Inflammatory macrophage treated with lipopolysaccharide for 4 hours (primary cell): ENCODE measurements around the gene SRP14.
"Not testable (repeated sequence)": the region's sequence is repeated elsewhere in the genome, so short reads cannot be mapped to it uniquely, and the experiment has no call there.

ENCODE experiments used
- DNase-seq: peaks from one replicate; pipeline ENCODE4 v3.0.0-alpha.2; 2020

Gene SRP14, protein sequence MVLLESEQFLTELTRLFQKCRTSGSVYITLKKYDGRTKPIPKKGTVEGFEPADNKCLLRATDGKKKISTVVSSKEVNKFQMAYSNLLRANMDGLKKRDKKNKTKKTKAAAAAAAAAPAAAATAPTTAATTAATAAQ

DNA sequence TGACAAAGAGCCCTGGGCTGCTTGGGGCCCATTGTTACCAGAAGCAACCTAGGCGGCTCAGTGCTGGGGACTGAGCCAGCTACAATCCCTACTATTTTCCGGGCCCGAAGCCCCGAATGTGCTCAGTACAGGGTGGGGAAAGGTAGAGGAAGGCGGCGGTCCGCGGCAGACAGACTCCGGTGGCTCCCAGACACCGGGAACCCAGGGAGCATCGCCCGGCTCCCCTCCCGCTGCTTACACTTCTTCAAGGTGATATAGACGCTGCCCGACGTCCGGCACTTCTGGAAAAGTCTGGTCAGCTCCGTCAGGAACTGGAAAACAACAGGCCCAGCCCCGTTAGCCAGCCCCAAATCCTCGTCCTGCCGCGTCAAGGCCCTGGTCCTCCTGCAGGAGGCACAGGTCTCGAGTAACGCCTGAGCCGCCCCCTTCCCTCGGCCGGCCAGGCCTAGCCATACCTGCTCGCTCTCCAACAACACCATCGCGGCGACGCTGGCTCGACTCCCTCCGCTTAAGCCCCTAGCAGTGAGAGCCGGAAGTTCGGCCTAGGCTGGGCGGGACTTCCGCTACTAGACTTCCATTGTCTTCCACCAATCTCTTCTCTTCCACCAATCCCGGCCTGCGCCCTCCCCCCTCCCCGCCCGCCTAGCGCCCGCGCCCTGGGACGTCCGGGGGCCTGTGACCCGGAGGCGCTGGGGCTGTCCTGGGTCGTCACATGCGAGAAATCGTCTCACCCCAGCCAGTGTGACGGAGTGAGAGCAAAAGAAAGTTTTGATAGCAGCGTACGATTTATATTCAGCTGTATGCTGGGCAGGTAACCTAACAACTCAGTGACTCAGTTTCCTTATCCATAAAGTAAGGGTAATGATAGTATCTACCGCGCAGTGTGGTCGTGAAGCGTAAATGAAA, at the start of gene SRP14:
Gene SRP14 (minus strand): TSS at position 544 of the 906 bp plus-strand sequence. CDS start 65 bp downstream, at position 479.
- DNase-seq = peak; percentile 94

DNA sequence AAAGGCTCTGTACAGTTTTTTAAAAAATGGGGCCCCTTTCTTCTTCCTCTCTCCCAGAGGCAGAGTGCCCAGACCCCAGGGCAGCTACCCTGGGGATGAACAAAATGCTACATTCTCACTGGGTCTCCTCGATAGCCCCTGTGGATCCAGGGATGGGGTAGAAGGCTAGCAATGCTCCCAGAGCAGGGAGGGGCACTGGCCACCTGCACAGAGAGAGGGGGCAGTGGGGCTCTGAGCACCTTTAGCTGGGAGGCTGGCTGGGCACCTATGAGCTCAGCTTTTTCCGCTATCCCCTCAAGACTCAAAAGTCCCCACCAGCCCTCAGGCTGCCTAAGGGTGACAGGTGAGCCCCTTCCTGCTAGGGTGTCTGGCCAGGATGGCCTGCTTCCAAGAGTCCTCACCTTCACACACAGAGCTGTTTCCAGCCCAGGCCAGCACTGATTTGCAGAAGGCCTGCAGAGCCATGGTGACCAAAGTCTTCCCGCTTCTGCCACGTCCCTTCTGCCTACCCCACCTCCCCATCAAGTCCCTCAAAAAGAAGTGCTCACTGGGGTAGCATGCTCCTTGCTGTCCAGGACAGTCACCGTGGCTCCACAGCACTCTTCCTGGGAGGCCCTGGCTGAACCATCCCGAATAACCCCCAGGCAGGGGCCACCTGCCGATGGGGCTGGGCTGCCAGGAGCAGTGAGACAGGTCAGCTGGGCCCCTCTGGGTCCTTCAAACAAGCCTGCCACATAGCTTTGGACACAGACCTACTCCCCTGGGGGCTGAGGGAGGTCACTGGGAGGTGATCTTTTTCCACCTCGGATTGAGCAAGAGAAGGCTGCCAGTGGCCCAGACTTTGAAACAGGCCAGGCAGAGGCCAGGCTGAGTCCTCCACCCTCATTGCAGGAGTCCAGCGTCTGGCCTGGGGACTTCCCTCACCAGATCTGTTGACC, 49.3 kb upstream of the SRP14 start:
- DNase-seq = peak; percentile 26

DNA sequence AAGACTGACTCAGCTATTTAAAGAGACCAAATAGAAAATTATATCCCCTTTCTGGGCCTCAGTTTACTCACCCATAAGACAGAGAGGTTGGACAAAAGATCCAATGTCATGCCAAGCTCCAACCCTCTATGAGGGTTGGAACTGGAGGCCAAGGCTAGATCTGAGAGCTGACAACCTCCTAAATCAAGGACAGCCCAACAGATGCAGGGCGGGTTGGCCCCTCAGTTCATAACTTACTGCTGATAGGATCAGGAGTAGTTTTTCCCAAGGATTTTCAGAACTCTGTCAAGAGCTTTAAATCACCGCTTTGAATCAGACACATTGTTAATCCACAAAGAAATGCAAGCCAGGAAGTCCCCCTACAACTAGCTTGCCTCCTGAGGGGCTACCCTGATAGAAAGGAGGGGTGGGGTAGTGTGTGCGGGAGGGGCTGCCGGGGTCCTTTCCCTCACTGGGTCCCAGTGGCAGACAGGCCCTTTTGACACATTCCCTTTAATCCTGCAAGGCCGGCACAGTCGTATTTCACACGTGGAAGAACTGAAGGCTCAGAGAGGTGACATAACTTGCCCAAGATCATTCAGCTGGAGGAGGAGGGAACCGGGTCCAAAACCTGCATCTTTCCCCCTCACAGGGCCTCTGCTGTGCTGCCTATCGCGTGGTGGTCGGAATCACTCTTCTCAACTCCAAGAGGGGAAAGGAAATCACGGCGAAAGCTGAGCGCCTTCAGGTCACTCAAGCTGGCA, 48.3 kb upstream of the SRP14 start:
- no peak for DNase-seq

DNA sequence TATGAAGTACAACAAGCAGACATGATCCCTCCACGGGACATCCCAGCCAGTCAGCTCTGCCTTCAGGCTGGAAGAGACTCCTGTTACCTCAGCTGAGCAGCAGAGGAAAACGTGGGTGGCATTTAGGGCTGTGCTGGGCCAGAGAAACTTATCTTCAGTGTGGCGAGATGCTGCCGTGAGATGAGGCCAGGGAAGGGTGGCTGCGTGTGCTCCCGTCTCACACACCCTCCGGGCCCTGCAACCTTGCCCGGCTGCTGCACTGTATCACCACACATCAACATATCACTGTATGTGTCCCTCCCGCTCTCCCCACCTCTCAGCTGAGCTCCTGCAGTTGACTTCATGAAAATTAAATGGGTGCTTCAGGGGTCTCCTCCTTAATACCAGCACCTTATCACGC, 46.3 kb upstream of the SRP14 start:
- no peak for DNase-seq

DNA sequence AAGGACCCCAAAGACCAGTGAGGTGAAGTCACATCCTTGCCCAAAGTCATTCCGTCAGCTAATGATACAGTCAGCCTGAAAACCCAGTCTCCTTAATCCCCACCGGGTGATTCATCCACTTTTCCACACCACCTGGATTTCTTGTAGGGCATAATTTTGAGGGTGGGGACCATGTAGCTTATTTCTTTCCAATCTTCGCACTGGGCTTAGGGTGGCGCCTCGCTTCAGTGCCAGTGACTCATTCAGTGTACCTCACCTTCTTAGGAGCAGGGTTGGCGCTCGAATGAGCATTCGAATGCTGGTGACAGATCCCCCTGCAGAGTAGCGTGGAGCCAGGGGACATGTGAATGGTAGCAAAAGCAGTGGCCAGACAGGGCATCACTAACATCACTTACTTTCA, 45.7 kb upstream of the SRP14 start:
- no peak for DNase-seq

DNA sequence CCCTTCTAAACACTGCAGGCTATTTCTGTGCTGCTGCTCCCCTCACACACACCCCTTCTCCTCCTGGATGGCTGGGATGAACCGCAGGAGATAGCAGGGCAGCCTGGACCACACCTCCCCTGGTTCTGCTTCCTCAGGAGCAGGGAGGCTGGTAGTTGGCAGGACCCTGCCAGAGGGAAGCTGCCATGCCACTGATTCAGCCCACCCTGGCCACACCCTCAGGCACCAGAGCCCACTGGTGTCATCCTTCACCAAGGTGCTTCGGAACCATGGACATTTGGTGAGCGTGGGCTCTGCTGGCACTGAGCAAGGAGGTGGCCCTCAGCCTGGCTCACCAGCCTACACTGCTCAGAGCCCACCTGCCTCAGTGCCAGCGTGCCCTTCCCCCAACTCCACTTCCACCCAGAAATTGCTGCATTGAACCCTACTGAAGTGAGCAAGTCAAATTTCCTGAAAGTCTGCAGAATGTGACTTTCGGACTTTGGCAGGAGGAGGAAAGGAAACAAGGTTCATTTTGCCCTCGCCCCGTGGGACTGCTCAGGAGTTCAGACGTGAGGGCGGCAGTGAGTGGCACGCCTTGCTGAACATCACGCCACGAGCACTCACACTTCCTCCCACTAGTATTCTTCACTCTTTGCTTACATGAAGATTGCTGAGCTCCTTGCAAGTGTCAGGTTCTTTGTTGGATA, 43.4 kb upstream of the SRP14 start:
- DNase-seq = no peak

DNA sequence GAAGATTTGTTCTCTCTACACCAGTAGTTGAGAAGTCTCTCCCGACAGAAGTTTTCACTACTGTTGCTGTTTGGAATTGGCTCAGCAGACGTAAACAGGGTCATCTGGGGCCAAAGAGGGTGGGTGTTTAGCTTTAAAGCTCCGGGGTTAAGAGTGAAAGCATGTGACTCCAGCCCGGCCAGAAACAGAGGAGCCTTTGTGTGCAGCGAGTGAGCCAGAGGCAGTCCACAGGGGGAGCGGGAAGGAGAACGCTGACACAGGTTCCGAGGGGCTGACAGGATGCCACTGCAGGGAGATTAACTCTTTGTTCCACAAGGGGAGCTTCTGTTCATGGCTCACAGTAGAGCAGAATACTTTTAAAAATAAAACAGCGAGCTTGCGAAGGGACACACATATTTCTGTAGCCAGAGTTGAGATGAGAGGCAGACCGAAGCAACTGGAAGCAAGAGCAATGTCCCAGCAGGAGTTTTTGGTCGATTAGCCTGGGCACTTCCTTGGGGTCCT, 42.8 kb upstream of the SRP14 start:
- DNase-seq = peak; percentile 70

DNA sequence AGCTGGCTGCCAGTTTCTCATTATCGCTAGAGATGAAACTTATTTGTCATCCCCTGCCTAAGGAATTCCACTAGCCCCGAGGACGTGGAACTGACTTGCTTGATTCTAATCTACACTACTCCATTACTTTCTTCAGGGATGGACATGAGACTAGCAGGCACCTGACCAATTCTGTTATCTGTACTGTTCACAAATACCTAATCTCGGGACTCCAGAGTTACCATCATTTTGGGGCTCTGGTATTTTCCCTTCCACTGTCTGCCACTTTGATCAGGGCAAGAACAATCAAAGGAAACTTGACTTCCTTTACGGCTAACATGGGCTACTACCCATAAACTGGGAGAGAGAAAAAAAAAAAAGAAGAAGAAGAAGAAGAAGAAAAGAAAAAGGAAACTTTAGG, 41.9 kb upstream of the SRP14 start:
- DNase-seq = no peak

DNA sequence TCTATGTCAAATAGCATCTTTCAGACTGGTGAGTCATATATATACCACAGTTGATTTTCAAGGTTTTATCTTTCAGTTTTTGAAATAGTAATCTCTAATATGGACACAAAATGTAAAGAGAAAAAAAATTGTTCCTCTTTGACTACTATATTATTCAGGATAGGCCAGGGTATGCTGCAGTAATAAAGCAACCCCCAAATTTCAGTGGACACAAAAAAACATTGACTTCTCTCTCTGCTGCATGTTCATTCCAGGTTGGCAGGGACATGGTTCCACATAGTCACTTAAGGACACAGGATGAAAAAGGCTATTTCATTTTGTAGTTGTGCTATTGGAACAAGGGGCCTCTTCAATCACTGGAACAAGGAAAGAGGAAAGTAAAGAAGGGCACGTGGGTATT, 41.1 kb upstream of the SRP14 start:
- no peak for DNase-seq

DNA sequence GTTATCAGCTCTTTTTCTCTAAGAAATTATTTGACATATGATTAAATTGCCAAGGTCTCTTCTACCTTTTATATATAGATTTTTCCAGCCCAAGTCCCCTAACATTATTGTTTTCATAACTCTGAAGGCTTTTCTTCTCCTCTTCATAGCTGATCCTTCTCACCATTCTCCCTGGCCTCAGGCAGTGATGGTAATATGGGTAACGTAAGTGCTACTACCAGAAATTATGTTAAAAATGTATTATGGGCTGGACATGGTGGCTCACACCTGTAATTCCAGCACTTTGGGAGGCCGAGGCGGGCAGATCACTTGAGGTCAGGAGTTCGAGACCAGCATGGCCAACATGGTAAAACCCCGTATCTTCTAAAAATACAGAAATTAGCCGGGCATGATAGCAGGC, 40.5 kb upstream of the SRP14 start:
- DNase-seq = no peak

DNA sequence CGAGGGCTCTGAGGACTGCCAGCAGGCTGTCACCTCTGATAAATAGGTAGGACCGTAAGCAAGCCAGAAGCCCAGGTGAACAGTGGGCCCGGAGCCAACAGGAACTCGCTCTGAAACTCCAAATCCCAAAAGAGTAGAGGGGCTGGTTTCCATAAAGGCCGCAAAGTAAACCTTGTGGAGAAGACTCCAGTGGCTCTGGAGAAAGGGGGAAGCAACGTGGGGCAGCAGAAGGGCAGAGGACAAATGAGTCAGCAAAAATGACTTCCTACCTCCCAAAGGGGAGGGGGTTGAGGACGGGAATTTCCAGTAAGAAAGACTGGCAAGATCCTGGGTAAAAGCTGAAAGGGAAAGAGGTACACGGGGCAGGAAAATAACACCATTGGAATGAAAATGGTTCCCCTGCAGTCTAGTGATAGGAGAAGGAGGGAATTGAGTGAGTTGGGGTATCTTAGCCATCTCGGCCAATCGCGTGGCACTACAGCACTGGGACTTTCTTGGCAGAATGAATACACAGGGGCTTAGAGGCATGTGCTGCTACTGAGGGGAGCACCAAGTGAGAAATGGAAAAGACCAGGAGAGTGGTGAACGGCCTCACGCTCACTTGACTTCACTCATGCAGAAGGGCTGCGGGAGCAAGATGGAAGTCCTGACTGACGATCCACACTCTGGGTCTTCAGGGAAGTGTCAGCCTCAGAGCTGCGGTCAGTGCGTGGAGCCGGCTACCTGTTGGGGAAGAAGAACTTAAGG, 36.5 kb upstream of the SRP14 start:
- DNase-seq = peak; percentile 50

DNA sequence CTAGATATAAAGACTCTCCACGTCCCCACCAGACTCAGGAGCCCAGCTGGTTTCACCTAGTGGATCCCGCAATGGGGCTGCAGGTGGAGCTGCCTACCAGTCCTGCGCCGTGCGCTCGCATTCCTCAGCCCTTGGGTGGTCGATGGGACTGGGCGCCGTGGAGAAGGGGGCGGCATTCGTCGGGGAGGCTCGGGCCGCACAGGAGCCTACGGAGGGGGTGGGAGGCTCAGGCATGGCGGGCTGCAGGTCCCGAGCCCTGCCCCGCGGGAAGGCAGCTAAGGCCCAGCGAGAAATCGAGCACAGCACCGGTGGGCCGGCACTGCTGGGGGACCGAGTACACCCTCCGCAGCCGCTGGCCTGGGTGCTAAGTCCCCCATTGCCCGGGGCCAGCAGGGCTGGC, 35.7 kb upstream of the SRP14 start:
- DNase-seq = not testable (repeated sequence)

DNA sequence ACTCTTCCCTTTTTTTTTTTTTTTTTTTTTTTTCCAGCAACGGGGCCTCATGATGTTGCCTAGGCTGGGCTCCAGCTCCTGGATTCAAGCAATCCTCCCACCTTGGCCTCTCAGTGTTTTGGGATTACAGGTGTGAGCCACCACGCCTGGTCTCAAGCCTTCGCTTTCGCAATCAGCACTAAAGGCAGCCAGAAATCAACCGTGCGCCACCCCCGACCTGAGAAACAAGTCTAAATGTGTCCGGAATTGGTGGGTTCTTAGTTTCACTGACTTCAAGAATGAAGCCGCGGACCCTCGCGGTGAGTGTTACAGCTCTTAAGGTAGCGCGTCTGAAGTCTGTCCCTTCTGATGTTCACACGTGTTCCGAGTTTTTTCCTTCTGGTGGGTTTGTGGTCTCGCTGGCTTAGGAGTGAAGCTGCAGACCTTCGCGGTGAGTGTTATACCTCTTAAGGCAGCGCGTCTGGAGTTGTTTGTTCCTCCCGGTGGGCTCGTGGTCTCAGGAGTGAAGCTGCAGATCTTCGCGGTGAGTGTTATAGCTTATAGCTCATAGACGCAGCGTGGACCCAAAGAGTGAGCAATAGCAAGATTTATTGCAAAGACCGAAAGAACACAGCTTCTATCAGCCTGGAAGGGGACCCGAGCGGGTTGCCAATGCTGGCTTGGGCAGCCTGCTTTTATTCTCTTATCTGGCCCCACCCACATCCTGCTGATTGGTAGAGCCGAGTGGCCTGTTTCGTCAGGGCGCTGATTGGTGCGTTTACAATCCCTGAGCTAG, 34.9 kb upstream of the SRP14 start:
- not testable (repeated sequence) for DNase-seq

DNA sequence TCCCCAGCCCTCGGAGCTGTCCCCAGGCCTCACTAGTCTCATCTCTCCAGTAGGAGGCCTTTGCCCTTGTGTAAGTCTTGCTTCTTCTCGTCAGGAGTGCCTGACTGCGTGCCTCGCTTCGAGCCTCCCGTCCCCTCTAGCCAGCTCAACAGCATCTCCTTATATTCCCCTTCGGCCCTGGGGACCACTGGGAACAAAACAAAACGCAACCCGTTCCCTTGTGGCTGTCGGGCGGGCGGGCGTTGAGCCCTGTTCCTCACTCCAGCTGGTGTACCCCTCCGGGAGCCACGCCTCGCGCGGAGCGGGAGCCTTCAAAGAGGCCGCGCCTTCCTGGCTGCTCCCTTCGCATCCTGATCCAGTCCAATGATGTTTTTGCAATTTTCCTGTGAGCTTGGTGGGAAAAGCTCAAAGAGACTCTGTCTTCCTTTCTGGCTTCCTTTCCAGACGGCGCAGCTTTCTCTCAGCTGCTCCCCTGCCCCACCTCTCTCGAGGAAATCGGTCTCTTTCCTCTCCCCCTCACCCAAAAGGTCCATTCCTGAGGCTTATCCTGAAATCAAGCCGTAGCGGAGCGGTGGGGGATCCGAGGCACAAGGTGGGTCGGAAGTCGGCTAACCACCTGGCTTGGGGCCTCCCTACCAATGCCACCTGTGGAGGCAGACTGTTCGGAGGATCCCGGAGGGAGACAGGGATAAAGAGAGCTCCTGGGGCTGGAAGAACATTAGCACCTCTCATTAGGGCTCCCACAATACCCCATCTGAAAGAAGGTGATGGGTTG, 33.4 kb upstream of the SRP14 start:
- no peak for DNase-seq

DNA sequence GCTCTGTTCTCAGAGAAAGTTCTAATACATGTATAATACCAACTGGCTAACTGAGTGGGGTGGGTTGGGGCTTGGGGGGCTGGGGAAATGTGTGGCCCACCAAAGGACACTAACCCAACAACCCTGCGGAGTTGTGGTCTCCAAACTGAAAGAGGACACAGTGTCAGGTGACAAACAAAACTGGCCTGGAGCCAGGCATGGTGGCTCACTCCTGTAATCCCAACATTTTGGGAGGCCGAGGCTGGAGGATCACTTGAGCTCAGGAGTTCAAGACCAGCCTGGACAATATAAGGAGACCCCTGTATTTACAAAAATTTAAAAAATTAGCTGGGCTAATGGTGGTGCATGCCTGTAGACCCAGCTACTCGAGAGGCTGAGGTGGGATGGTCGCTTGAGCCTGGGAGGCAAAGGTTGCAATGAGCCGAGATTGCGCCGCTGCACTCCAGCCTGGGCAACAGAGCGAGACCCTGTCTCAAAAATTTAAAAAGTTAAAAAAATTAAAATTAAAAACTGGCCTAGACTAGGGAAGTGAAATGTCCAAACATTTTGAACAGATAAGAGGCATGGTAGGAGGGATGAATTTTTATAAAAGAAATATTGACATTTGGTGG, 31.7 kb upstream of the SRP14 start:
- DNase-seq = no peak

DNA sequence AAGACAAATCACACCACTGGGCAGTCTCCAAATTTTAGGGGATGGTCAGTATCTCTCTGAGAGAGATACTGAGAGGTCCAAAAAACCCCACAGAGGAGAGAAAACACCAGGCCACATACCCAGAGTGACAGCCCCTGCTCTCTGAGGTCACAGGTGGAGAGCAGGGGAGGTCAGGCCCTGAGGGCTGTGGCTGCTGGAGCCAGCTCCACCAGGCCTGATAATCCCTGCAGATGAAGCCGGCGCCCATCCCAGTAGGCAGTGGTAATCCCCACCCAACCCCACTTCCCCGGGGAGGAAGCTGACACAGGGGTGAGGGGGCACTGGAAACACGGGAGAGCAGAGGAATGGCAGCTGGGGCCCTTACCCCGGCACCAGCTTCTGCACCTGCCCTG, 31.2 kb upstream of the SRP14 start:
- DNase-seq = no peak

DNA sequence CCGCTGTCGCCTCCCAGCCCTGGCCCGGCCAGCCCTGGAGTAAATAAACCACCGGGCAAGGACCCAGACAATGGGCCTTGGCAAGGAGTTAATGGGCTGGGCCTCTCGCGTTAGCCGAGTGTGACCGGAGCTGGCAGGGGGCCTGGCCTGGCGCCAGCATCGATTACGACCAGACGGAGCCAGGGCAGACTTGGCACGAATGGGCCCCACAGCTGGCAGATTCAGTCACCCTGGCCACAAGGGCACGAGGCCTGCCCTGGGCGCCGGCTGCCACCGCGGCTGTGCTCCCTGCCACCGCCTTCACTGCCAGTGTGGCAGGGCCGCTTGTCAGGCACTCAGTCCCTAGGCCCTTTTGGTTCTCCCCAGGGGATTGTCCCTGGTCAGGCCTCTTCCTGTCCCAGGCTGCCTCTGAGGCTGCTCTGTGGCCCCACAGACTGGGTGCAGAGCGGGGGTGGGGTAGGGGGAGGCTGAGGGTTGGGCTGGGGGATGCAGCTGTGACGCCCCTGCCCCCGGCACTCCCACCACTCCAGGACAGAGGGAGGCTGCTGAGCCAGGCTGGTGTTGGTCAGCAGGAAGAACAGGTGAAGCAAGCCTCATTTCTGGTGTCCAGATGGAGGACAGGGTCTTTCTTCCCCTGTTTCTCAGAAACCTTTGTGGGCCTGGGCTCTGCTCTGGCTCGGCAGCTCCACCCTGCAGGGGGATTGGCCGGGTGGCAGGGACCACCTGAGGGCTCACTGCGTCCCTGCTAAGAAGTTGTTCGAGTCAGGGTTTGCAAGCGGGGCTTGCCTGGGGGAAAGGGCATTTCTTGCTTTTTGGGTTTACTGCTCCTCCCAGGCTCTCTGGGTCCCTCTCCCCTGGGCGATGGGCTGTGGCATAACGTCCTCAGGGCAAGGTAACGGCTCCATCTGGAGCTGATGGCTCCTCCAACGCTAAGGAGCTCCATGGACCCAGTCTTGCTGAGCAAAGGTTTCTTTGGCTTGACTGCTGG, 30.5 kb upstream of the SRP14 start:
- DNase-seq = no peak
